Cardiac septum (tissue), 1 donor: ENCODE data around the gene PACRGL. TPM values are rescaled to one million over a fixed set of nuclear protein-coding genes. Genes with fewer than 3 reads are reported as not detected.
"Not testable (repeated sequence)": the region's sequence is repeated elsewhere in the genome, so short reads cannot be mapped to it uniquely, and the experiment has no call there.

Source experiments
- DNase-seq: peaks from one replicate; pipeline ENCODE4 v3.0.0-alpha.2; 2020; ENCODE audit warnings: low spot score
- intact Hi-C: fragments of 100-400 bp; cut with DNase I; formaldehyde crosslinking; loops from one replicate; pipeline ENCODE4 v1.14.0; 2022
- total RNA-seq: library from RNA; stranded (reverse); fragmentation: NEBNext Ultra II Directional; extraction: Animal tissue kit (Norgen Biotek cat#: 25700); gene quantifications from one replicate; pipeline ENCODE4 v1.2.1, GENCODE V29; 2021
- donor health status: DM: no; HTN: no; CAD: no.

The PACRGL gene
- total RNA-seq, 1 donor from 2014 or later, result 9.2 TPM

- intact Hi-C loops, result no loop called here
- DNase-seq, result no peak
Observed at GRCh38 chr4:20698820-20699219, 1.4 kb upstream of the PACRGL start.

DNA sequence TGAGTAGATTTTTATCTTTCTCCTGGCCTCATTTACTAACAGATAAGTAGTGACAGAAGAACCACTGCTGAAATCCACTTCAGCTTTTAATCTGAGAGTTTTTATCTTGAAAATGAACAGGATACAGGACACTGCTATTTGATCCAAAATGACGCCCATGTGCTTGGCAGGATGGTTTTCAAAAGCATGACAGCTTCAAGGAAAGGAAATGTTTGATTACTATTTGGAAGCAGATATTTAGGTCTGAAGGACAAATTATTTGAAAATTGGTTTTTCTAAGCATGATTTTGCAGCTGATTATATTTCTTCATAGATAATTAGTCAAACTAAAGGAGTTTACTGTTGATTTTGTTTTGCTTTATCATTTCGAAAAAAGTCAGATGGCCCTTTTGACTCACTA, 11.1 kb downstream of the PACRGL start:
- intact Hi-C loops, result no loop called here
- DNase-seq, result no peak

DNA sequence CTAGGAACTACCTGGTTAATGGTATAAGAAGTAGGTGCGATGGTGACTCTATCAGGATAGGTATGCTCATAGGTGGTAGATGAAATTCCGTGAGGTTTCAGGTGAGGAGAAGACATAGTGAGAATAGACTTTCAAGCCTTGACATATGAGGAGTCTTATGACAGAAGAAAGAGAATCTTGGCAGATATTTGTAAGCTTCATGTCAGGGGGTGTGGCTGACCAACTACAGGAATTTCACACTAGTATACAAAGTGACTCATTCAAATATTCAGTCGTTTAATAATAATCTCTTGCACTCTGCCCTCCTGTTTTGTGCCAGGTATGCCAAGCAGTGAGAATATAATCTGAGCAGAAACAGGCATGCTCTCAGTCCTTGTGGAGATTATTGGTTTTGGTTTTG, 22.8 kb downstream of the PACRGL start:
- DNase-seq, result no peak
- intact Hi-C loops, result no loop called here

- DNase-seq, result no peak
- intact Hi-C loops, result no loop called here
Observed at GRCh38 chr4:20723463-20723862, 23.2 kb downstream of the PACRGL start.

DNA sequence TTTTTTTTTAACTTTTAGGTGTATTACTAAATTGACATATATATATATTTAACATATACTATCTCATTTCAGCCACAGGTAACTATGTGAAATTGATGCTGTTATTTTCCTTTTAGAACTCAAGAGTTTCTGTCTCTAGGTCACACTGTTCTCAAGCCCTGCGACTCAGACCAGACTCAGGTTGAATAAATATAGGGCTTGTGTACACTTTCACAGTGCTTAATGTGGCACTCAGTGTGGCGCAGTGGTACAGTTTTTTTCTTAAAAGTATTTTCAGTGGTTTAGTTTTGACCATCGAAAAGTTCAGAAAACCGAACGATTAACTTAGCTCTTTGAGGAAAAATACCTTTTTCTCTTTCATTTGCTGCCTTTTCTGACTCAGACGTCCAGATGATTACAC, 24.7 kb downstream of the PACRGL start:
- intact Hi-C loops, result no loop called here
- no peak for DNase-seq

GRCh38 chr4:20735931-20736330, 35.7 kb downstream of the PACRGL start:
- intact Hi-C loops, result no loop called here
- DNase-seq, result no peak

DNA sequence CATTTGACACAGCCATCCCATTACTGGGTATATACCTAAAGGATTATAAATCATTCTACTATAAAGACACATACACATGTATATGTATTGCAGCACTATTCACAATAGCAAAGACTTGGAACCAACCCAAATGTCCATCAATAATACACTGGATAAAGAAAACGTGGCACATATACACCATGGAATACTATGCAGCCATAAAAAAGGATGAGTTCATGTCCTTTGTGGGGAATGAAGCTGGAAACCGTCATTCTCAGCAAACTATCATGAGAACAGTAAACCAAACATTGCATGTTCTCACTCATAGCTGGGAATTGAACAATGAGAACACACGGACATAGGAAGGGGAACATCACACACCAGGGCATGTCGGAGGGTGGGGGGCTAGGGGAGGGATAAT, 45.7 kb downstream of the PACRGL start:
- DNase-seq, intact Hi-C loops: not testable (repeated sequence)

- DNase-seq, result no peak
- intact Hi-C loops, result no loop called here
Observed at GRCh38 chr4:20752641-20753040, 52.4 kb downstream of the PACRGL start.

DNA sequence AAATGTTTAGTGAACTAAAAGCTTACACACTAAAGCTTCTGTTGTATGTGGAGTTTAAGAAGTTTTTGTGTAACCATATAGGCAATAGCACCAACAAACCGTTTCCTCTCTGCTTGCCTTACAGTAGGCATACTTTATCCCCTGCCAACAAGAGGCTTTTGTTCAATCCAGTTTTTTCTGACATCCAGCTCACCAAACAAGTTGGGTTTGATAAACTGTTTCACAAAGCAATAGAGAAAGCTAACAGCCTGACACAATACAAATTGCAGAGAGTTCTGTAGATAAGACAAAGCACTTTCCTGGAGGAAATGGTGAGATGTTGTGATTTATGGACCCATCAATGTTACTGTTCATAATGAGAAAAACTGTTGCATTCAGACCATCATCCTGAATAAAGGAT, 53.8 kb downstream of the PACRGL start:
- intact Hi-C loops, result no loop called here
- no peak for DNase-seq

GRCh38 chr4:20760053-20760452, 59.8 kb downstream of the PACRGL start:
- no peak for DNase-seq
- intact Hi-C loops, result no loop called here

- DNase-seq, result no peak
- intact Hi-C loops, result no loop called here
Observed at GRCh38 chr4:20761382-20761781, 61.1 kb downstream of the PACRGL start.

DNA sequence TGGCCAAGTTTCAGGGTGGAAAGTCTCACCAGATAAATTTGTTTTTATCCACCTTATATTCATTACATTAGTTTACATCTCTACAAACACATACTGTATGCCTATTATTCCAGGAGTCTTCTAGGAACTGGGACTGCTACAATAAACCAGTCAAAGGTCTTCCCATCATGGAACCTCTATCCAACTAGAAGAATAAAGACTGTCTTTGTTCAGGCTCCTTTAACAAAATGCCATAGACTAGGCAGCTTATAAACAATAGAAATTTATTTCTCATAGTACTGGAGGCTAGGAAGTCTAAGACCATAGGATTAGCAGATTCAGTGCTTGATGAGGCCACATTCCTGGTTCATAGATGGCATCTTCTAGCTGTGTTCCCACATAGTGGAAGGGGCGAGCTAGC, 61.6 kb downstream of the PACRGL start:
- no peak for DNase-seq
- intact Hi-C loops, result no loop called here

GRCh38 chr4:20764366-20764992, 64.2 kb downstream of the PACRGL start:
- no peak for DNase-seq
- intact Hi-C loops, result no loop called here

- intact Hi-C loops, result loop anchor here (10.0 kb wide), 1 partner anchor 361 kb away; no protein-coding TSS in a partner anchor
- no peak for DNase-seq
Observed at GRCh38 chr4:20773144-20773997, 73.1 kb downstream of the PACRGL start.

DNA sequence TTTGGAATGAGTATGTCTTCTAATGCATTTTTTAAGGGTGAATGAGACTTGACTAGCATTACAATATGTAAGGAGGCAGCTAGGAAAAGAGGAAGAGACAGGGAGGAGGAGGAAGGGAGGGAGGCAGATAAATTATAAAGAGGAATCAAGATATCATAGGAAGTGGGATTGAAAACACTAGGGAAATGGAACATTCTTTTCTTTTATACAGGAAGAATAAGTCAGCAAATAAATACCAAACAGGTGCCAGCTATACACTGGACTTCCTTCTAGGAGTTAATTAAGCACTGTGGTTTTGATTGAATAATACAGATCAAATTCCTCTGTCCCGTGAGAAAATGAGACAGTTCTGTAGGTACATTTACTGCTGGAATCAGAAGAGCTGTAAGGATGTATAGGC, 78.6 kb downstream of the PACRGL start:
- DNase-seq, result no peak
- intact Hi-C loops, result loop anchor here (10.0 kb wide), 1 partner anchor 356 kb away; no protein-coding TSS in a partner anchor

GRCh38 chr4:20783134-20783533, 82.9 kb downstream of the PACRGL start:
- intact Hi-C loops, DNase-seq: not testable (repeated sequence)

DNA sequence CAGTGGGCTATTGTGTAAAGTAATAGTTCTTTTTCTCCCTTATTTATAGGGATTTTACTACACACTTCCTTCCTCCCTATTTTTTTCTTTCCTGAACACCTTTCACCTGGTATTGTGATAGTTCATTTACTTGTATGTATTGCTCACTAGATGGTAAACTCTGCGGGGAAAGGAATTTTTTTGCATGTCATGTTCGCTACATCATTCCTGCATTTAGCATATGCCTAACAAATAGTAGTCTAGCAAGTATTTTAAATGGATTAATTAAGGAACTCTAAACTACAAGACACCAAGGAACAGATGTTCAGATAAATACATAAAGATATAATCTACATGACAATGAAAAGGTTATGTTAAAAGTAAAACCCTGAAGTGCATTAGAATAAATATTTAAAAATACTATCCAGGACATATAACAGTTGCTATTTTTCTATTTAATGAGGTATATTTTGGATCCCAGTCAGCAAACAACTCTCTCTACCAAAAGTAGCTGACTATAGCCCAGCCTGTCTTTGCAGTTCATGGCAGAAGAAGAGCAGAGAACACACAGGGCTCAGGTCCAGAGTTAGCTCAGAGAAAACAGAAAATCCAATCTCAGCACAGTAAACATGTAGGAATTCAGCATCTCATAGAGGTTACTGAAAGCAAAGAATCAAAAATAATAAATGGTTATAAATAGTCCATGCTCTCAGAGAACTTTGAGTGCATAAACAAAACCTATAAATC, 87.8 kb downstream of the PACRGL start:
- intact Hi-C loops, result no loop called here

More for the DNA sequence above, 87.8 kb downstream of the PACRGL start:
- DNase-seq, result no peak
